ENCODE results near the gene ARNT2. TPM values are rescaled to one million over a fixed set of nuclear protein-coding genes. Genes with fewer than 3 reads are reported as not detected.

Gene ARNT2
- total and polyA plus RNA-seq, 12 donors: 2.0 to 6.4 (median 3.5) TPM

DNA sequence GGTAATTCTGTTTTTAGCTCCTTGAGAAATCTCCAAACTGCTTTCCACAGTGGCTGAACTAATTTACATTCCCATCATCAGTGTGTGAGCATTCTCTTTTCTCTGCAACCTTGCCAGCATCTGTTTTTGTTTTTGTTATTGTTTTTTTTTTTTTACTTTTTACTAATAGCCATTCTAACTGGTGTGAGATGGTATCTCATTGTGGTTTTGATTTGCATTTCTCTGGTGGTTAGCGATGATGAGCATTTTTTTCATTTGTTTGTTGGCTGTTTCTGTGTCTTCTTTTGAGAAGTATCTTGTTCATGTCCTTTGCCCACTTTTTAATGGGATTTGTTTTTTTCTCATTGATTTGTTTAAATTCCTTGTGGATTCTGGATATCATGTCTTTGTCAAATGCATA lies 161.2 kb downstream of the ARNT2 start:
- WGBS, 4 donors: 94 to 100% (median 96%) methylated on average over 1 of the region's 1 CpG
- Histone ChIP-seq H3K27me3 (no peaks in the 10 kb centered on the region), H3K4me3 (no peak overlapping the region), H3K9me3 (replicated peaks in 1 of 3) (no peaks in the 10 kb centered on the region), H3K36me3 (replicated peaks in 1 of 2) (no peaks in the 10 kb centered on the region), H3K4me1 (replicated peaks in 1 of 2) (no peaks in the 10 kb centered on the region), H3K27ac (no peak overlapping the region)
- intact Hi-C loops (cut with DNase I): loop anchor here (5.0 to 10.0 kb wide), 4 partner anchors 101 to 409 kb away; no protein-coding TSS in a partner anchor
- no peak for TF ChIP-seq POLR2A (IDR thresholded peaks at IDR 0.05)
- TF ChIP-seq, protein P1, sequence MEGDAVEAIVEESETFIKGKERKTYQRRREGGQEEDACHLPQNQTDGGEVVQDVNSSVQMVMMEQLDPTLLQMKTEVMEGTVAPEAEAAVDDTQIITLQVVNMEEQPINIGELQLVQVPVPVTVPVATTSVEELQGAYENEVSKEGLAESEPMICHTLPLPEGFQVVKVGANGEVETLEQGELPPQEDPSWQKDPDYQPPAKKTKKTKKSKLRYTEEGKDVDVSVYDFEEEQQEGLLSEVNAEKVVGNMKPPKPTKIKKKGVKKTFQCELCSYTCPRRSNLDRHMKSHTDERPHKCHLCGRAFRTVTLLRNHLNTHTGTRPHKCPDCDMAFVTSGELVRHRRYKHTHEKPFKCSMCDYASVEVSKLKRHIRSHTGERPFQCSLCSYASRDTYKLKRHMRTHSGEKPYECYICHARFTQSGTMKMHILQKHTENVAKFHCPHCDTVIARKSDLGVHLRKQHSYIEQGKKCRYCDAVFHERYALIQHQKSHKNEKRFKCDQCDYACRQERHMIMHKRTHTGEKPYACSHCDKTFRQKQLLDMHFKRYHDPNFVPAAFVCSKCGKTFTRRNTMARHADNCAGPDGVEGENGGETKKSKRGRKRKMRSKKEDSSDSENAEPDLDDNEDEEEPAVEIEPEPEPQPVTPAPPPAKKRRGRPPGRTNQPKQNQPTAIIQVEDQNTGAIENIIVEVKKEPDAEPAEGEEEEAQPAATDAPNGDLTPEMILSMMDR (IDR thresholded peaks at IDR 0.05): no peak
- DNase-seq: no peak

DNA sequence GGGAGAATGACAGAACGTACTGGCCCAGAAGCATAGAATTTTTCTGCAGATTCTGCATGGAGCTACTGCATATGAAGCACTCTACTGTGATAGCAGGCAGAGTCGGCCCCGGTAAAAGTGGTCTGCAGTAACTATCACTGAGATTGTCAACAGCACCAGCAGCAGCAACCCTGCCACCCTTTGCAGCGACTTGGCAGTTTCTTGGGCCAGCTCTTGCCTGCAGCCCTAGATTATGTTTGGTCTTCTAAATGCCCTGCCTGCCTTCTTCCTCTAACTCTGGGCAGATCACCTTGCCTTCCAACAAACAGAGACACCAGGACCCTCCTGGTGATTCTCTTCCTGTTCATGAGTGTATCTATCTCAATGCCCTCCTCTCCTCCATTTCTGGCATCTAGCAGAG lies 161.8 kb downstream of the ARNT2 start:
- H3K9me3 ChIP-seq (replicated peaks in 1 of 3): no peaks in the 10 kb centered on the region
- WGBS, 4 donors: 90 to 94% (median 91%) methylated on average over 2 to 4 of the region's 4 CpGs
- no peaks in the 10 kb centered on the region for H3K36me3 ChIP-seq (replicated peaks in 1 of 2)
- H3K4me1 ChIP-seq (replicated peaks in 1 of 2): no peaks in the 10 kb centered on the region
- H3K27me3 ChIP-seq: no peaks in the 10 kb centered on the region
- TF ChIP-seq, protein P1 (IDR thresholded peaks at IDR 0.05): no peak
- no peak for TF ChIP-seq POLR2A (IDR thresholded peaks at IDR 0.05)
- intact Hi-C loops (cut with DNase I): loop anchor here (2.0 to 10.0 kb wide), 5 partner anchors 101 to 409 kb away; partner anchors contain the start of gene CEMIP (in 1 of the 2)
- DNase-seq: no peak
- H3K4me3 ChIP-seq: no peak overlapping the region
- no peak overlapping the region for H3K27ac ChIP-seq

- Histone ChIP-seq H3K27ac (no peak overlapping the region), H3K36me3 (replicated peaks in 1 of 2) (no peaks in the 10 kb centered on the region), H3K9me3 (replicated peaks in 1 of 3) (no peaks in the 10 kb centered on the region), H3K4me3 (no peak overlapping the region), H3K4me1 (replicated peaks in 1 of 2) (no peaks in the 10 kb centered on the region), H3K27me3 (no peaks in the 10 kb centered on the region)
- TF ChIP-seq, protein P1 (IDR thresholded peaks at IDR 0.05): peak; percentile 55 to 81 (median 74)
- TF ChIP-seq POLR2A (IDR thresholded peaks at IDR 0.05): no peak
- intact Hi-C loops (cut with DNase I): loop anchor here (2.0 to 10.0 kb wide), 5 partner anchors 103 to 407 kb away; partner anchors contain the start of gene CEMIP (in 1 of the 2)
- WGBS, 4 donors: 2 to 7% (median 5%) methylated on average over 5 of the region's 5 CpGs
- peak; percentile 54 to 83 (median 65) for DNase-seq
These were observed 163.6 kb downstream of the ARNT2 start for GRCh38 chr15:80567721-80568157.

GRCh38 chr15:80568298-80568697 lies 164.1 kb downstream of the ARNT2 start:
- WGBS, 4 donors: 76 to 82% (median 79%) methylated on average over 8 of the region's 8 CpGs
- intact Hi-C loops (cut with DNase I): loop anchor here (5.0 to 10.0 kb wide), 4 partner anchors 103 to 407 kb away; no protein-coding TSS in a partner anchor

More at GRCh38 chr15:80568298-80568697, 164.1 kb downstream of the ARNT2 start:
- Histone ChIP-seq H3K27me3 (no peaks in the 10 kb centered on the region), H3K9me3 (replicated peaks in 1 of 3) (no peaks in the 10 kb centered on the region), H3K4me3 (no peak overlapping the region), H3K27ac (no peak overlapping the region), H3K36me3 (replicated peaks in 1 of 2) (no peaks in the 10 kb centered on the region), H3K4me1 (replicated peaks in 1 of 2) (no peaks in the 10 kb centered on the region)
- TF ChIP-seq POLR2A (IDR thresholded peaks at IDR 0.05): no peak
- TF ChIP-seq, protein P1 (IDR thresholded peaks at IDR 0.05): no peak
- DNase-seq: no peak
